Measurements from ENCODE around the gene INO80E.

- TF ChIP-seq CTCF (IDR thresholded peaks at IDR 0.05), result no peak
- TF ChIP-seq EZH2 (IDR thresholded peaks at IDR 0.05; ENCODE audit: borderline replicate concordance, insufficient read depth, low read depth, low read length, poor library complexity, severe bottlenecking), result no peak
Observed at GRCh38 chr16:30006659-30007377, 10.8 kb downstream of the INO80E start.
